GM12801 (cell line): ENCODE results near the gene MAST4.

Experiments used
- CTCF ChIP-seq: IDR thresholded peaks from one replicate; pipeline ENCODE4 v1.5.1; 2011; ENCODE audit warnings: control low read depth; ENCODE audit not compliant: insufficient read length; ENCODE audit errors: extremely low read depth

The MAST4 gene

GRCh38 chr5:66616520-66617225, 20.5 kb downstream of the MAST4 start:
- no peak for TF ChIP-seq CTCF

GRCh38 chr5:66617226-66617861, 21.2 kb downstream of the MAST4 start:
- TF ChIP-seq CTCF = no peak

GRCh38 chr5:66617991-66618768, 22.0 kb downstream of the MAST4 start:
- TF ChIP-seq CTCF = no peak

- TF ChIP-seq CTCF = no peak
Measured at GRCh38 chr5:66620711-66621110, 24.5 kb downstream of the MAST4 start.

- no peak for TF ChIP-seq CTCF
Measured at GRCh38 chr5:66621146-66621545, 25.0 kb downstream of the MAST4 start.

GRCh38 chr5:66621736-66622135, 25.5 kb downstream of the MAST4 start:
- TF ChIP-seq CTCF = no peak

GRCh38 chr5:66628561-66628960, 32.4 kb downstream of the MAST4 start:
- TF ChIP-seq CTCF = no peak
